ENCODE data around the gene ZFAND4. TPM values are rescaled to one million over a fixed set of nuclear protein-coding genes. Genes with fewer than 3 reads are reported as not detected.

ZFAND4 gene
- total and polyA plus RNA-seq, 2 experiments from 2014 or later = 7.4 to 30.3 TPM

DNA sequence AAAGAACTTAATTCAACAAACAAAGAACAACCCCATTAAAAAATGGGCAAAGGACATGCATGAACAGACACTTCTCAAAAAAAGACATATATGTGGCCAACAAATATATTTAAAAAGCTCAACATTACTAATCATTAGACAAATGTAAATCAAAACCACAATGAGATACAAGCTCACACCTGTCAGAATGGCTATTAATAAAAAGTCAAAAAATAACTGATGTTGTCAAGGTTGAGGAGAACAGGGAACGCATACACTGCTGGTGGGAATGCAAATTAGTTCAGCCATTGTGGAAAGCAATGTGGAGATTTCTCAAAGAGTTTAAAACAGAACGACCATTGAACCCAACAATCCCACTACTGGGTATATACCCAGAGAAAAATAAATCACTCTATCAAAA, 19.1 kb downstream of the ZFAND4 start:
- DNase-seq (ENCODE audit: low spot score) = no peak
- H3K4me3 ChIP-seq = no peak overlapping the region
- no peak overlapping the region for H2AFZ ChIP-seq
- no peak overlapping the region for H3K4me2 ChIP-seq
- H3K9me2 ChIP-seq (ENCODE audit: insufficient read depth) = no peaks in the 10 kb centered on the region
- TF ChIP-seq CREB1 (CRISPR knock-in tag; IDR thresholded peaks at IDR 0.05; ENCODE audit: low read depth) (no peak), JUNB (IDR thresholded peaks at IDR 0.05; ENCODE audit: unreplicated experiment) (no peak), STAT1 (IDR thresholded peaks at IDR 0.05; ENCODE audit: unreplicated experiment) (no peak), POLR2AphosphoS5 (IDR thresholded peaks at IDR 0.05; ENCODE audit: low read depth) (no peak), ZNF462 (CRISPR knock-in tag; IDR thresholded peaks at IDR 0.05) (no peak), REST (IDR thresholded peaks at IDR 0.05; ENCODE audit: unreplicated experiment) (no peak), ETS1 (IDR thresholded peaks at IDR 0.05) (no peak), NANOG (IDR thresholded peaks at IDR 0.05; ENCODE audit: borderline replicate concordance) (no peak), EZH2phosphoT487 (IDR thresholded peaks at IDR 0.05; ENCODE audit: unreplicated experiment) (no peak), EZH2 (IDR thresholded peaks at IDR 0.05; ENCODE audit: low read depth, unreplicated experiment) (no peak), ZNF331 (CRISPR knock-in tag; IDR thresholded peaks at IDR 0.05; ENCODE audit: low read depth) (no peak), CTCF (conservative IDR thresholded peaks at IDR 0.05; ENCODE audit: low read depth in 2 of 2) (no peak), ZNF114 (CRISPR knock-in tag; IDR thresholded peaks at IDR 0.05) (no peak)
- Mint-ChIP-seq H3K4me3 (no peak overlapping the region), H3K4me1 (peaks cover 4% of the 10 kb centered on the region; the same call in 2 of the 3 replicates), H3K27me3 (ENCODE audit: insufficient read depth, low read depth, poor library complexity) (peaks cover 3% of the 10 kb centered on the region), H3K9me3 (no peaks in the 10 kb centered on the region), H3K27ac (no peak overlapping the region), H3K36me3 (ENCODE audit: low read depth) (peaks cover 8% of the 10 kb centered on the region; the same call in 1 of the 3 replicates)
- H3F3A ChIP-seq (replicated peaks; ENCODE audit: low read depth) = no peaks in the 10 kb centered on the region
- H3K27ac ChIP-seq (ENCODE audit: low read depth) = no peak overlapping the region
- 0 out of 2 replicates have a peak, but pooled peaks cover 4% of the 10 kb centered on the region for H3K36me3 ChIP-seq (ENCODE audit: insufficient read depth)
- no peaks in the 10 kb centered on the region for H3K27me3 ChIP-seq (ENCODE audit: insufficient read depth)
- H3K79me2 ChIP-seq (replicated peaks; ENCODE audit: insufficient read depth) = peaks cover 16% of the 10 kb centered on the region; the same call in 1 of the 2 replicates
- H3K4me1 ChIP-seq (ENCODE audit: insufficient read depth) = no peaks in the 10 kb centered on the region
- peaks cover 3% of the 10 kb centered on the region; the same call in 1 of the 2 replicates for H4K20me1 ChIP-seq (replicated peaks; ENCODE audit: insufficient read depth)
- no peak for ATAC-seq
